H9 (cell line): Measurements from ENCODE around the gene AMBN. TPM values are rescaled to one million over a fixed set of nuclear protein-coding genes. Genes with fewer than 3 reads are reported as not detected.

Experiments
- DNase-seq: peaks from one replicate; pipeline ENCODE4 v3.0.0-alpha.2; 2017
- H2AFZ ChIP-seq: one replicate; pipeline ENCODE4 v1.6.1; 2013; ENCODE audit warnings: mild to moderate bottlenecking, low read length, control low read depth, moderate library complexity
- H2AK5ac ChIP-seq: 2 replicates; pipeline ENCODE4 v1.6.1; 2013; ENCODE audit warnings: low read length, control low read depth, mixed read lengths; ENCODE audit not compliant: insufficient read length
- H2BK120ac ChIP-seq: one replicate; pipeline ENCODE4 v1.6.1; 2013; ENCODE audit warnings: low read depth, mild to moderate bottlenecking, low read length, control low read depth, inconsistent platforms; ENCODE audit not compliant: poor library complexity, severe bottlenecking
- H2BK12ac ChIP-seq: 2 replicates; pipeline ENCODE4 v1.6.1; 2013; ENCODE audit warnings: low read length, control low read depth, mixed read lengths, low read depth; ENCODE audit not compliant: insufficient read length
- H2BK15ac ChIP-seq: 2 replicates; pipeline ENCODE4 v1.6.1; 2013; ENCODE audit warnings: low read depth, low read length, control low read depth
- H2BK20ac ChIP-seq: one replicate; pipeline ENCODE4 v1.6.1; 2013; ENCODE audit warnings: low read depth, mild to moderate bottlenecking, low read length, control low read depth, inconsistent platforms; ENCODE audit not compliant: poor library complexity, severe bottlenecking
- H2BK5ac ChIP-seq: 2 replicates; pipeline ENCODE4 v1.6.1; 2013; ENCODE audit warnings: low read length, control low read depth, mixed read lengths; ENCODE audit not compliant: insufficient read length
- H3K14ac ChIP-seq: 2 replicates; pipeline ENCODE4 v1.6.1; 2013; ENCODE audit warnings: low read length, control low read depth; ENCODE audit not compliant: insufficient read depth
- H3K18ac ChIP-seq: 2 replicates; pipeline ENCODE4 v1.6.1; 2013; ENCODE audit warnings: low read depth, mild to moderate bottlenecking, mixed read lengths, low read length, control low read depth; ENCODE audit not compliant: insufficient read length
- H3K23ac ChIP-seq: 2 replicates; pipeline ENCODE4 v1.6.1; 2013; ENCODE audit warnings: low read length, control low read depth, mixed read lengths, low read depth; ENCODE audit not compliant: insufficient read length
- H3K23me2 ChIP-seq: 2 replicates; pipeline ENCODE4 v1.6.1; 2013; ENCODE audit warnings: low read depth, mild to moderate bottlenecking, mixed read lengths, low read length, control low read depth; ENCODE audit not compliant: insufficient read length, poor library complexity, severe bottlenecking
- H3K27ac ChIP-seq: 2 replicates; pipeline ENCODE4 v1.5.1; 2013; ENCODE audit warnings: low read length, control low read depth, mixed read lengths, low read depth; ENCODE audit not compliant: insufficient read length
- H3K27me3 ChIP-seq: 2 replicates; pipeline ENCODE4 v1.6.1; 2013; ENCODE audit warnings: low read length, control low read depth, inconsistent platforms; ENCODE audit not compliant: insufficient read depth
- H3K4ac ChIP-seq: 2 replicates; pipeline ENCODE4 v1.6.1; 2013; ENCODE audit warnings: low read depth, mild to moderate bottlenecking, control low read depth, inconsistent platforms, low read length, moderate library complexity
- H3K4me1 ChIP-seq: 2 replicates; pipeline ENCODE4 v1.6.1; 2013; ENCODE audit warnings: low read length, control low read depth, inconsistent platforms; ENCODE audit not compliant: insufficient read depth
- H3K4me2 ChIP-seq: 2 replicates; pipeline ENCODE4 v1.6.1; 2013; ENCODE audit warnings: low read length, control low read depth, mixed read lengths; ENCODE audit not compliant: insufficient read length, insufficient read depth
- H3K56ac ChIP-seq: 2 replicates; pipeline ENCODE4 v1.6.1; 2013; ENCODE audit warnings: low read depth, mild to moderate bottlenecking, mixed read lengths, low read length, control low read depth; ENCODE audit not compliant: insufficient read length
- H3K79me1 ChIP-seq: 2 replicates; pipeline ENCODE4 v1.6.1; 2013; ENCODE audit warnings: low read depth, mild to moderate bottlenecking, moderate library complexity, low read length, control low read depth, inconsistent platforms; ENCODE audit not compliant: insufficient read depth, poor library complexity, severe bottlenecking
- H3K79me2 ChIP-seq: 2 replicates; pipeline ENCODE4 v1.6.1; 2013; ENCODE audit warnings: low read length, control low read depth, inconsistent platforms; ENCODE audit not compliant: insufficient read depth
- H3K9ac ChIP-seq: 2 replicates; pipeline ENCODE4 v1.6.1; 2013; ENCODE audit warnings: low read length, control low read depth, mixed read lengths; ENCODE audit not compliant: insufficient read length; ENCODE audit errors: extremely low read depth
- H3K9me3 ChIP-seq: one replicate; pipeline ENCODE4 v1.6.1; 2013; ENCODE audit warnings: low read depth, low read length, inconsistent platforms; ENCODE audit not compliant: control insufficient read depth
- H3T11ph ChIP-seq: one replicate; pipeline ENCODE4 v1.6.1; 2013; ENCODE audit warnings: mild to moderate bottlenecking, low read length, control low read depth, inconsistent platforms
- H4K20me1 ChIP-seq: one replicate; pipeline ENCODE4 v1.6.1; 2013; ENCODE audit not compliant: control insufficient read depth, insufficient read length, insufficient read depth
- H4K5ac ChIP-seq: 2 replicates; pipeline ENCODE4 v1.6.1; 2013; ENCODE audit warnings: low read depth, mild to moderate bottlenecking, mixed read lengths, low read length, control low read depth; ENCODE audit not compliant: insufficient read length
- H4K8ac ChIP-seq: replicated peaks from 2 replicates; pipeline ENCODE4 v1.6.1; 2013; ENCODE audit warnings: low read length, control low read depth, mixed read lengths, low read depth; ENCODE audit not compliant: insufficient read length
- H4K91ac ChIP-seq: 2 replicates; pipeline ENCODE4 v1.6.1; 2013; ENCODE audit warnings: low read depth, mild to moderate bottlenecking, moderate library complexity, mixed read lengths, low read length, control low read depth; ENCODE audit not compliant: insufficient read length
- H3K27ac Mint-ChIP-seq, 3 experiments: 2 replicates in 2 of 3; 3 replicates in 1 of 3; pipeline ENCODE4 v1.8.0; 2020 to 2021; ENCODE audit warnings: mixed read lengths in 3 of 3, mild to moderate bottlenecking in 1 of 3, moderate library complexity in 1 of 3
- H3K27me3 Mint-ChIP-seq: 2 replicates; pipeline ENCODE4 v1.8.0; 2021; ENCODE audit warnings: low read depth, mild to moderate bottlenecking, moderate library complexity, mixed read lengths
- H3K36me3 Mint-ChIP-seq, 3 experiments: 2 replicates in 2 of 3; 3 replicates in 1 of 3; pipeline ENCODE4 v1.8.0; 2020 to 2021; ENCODE audit warnings: low read depth in 3 of 3, mixed read lengths in 3 of 3; ENCODE audit not compliant: insufficient read depth in 1 of 3
- H3K4me1 Mint-ChIP-seq, 2 experiments: 2 replicates each; pipeline ENCODE4 v1.8.0; 2020; ENCODE audit warnings: mixed read lengths in 2 of 2
- H3K4me3 Mint-ChIP-seq, 2 experiments: 2 replicates in 1 of 2; 3 replicates in 1 of 2; pipeline ENCODE4 v1.8.0; 2020 to 2021; ENCODE audit warnings: mild to moderate bottlenecking in 2 of 2, mixed read lengths in 2 of 2, moderate library complexity in 1 of 2
- H3K9me3 Mint-ChIP-seq, 2 experiments: 2 replicates in 1 of 2; 3 replicates in 1 of 2; pipeline ENCODE4 v1.8.0; 2020; ENCODE audit warnings: mild to moderate bottlenecking in 2 of 2, mixed read lengths in 2 of 2, moderate library complexity in 1 of 2
- whole genome bisulfite sequencing: extraction: QIAGEN DNeasy Blood & Tissue Kit; methylation state at CpG from one replicate; pipeline ENCODE4 v1.1.7; 2013; ENCODE audit warnings: missing lambda C conversion rate, low lambda C conversion rate, mixed read lengths; ENCODE audit not compliant: insufficient read length; ENCODE audit errors: extremely low coverage; 5-methylcytosine and 5-hydroxymethylcytosine counted together
- total RNA-seq: library from RNA; stranded (reverse); gene quantifications from 2 replicates; pipeline ENCODE4 v1.2.1, GENCODE V29; 2021
- TF ChIP-seq, protein P1 (sequence below): fragments of 200-600 bp; sonication (generic); conservative IDR thresholded peaks from 3 replicates; pipeline ENCODE4 v1.8.0; 2021; ENCODE audit warnings: antibody characterized with exemption, mild to moderate bottlenecking

Gene AMBN
- total RNA-seq, 1 experiment from 2014 or later, result not detected

DNA sequence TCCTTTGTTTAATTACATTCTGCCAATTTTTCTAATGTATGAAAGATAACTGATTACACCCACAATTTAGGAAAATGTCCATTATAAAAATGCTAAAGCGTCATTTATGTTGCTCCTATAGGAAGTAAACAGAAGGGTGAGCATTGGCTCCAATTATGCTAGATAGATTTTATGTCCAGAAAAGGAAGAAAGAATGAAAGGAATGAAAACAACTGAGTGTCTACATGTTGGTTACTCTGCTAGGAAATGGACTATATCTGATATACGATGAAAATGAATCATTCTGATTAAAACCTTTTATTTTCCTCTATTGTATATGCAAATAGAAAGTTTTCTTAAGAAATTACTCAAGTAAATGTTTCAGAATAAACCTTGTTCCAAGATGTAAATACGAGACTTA, 38.1 kb downstream of the AMBN start:
- no CpG with 5 or more reads among the region's 3 CpGs for WGBS
- no peaks in the 10 kb centered on the region for H3K79me1 ChIP-seq

More for the DNA sequence above, 38.1 kb downstream of the AMBN start:
- Mint-ChIP-seq H3K4me3 (no peak overlapping the region), H3K27ac (no peak overlapping the region), H3K36me3 (no peaks in the 10 kb centered on the region), H3K4me1 (no peaks in the 10 kb centered on the region), H3K9me3 (no peaks in the 10 kb centered on the region), H3K27me3 (no peaks in the 10 kb centered on the region; the same call in 1 of the 2 replicates)
- Histone ChIP-seq H3K23ac (no peak overlapping the region), H3K27ac (no peak overlapping the region), H4K5ac (no peak overlapping the region), H3K4me2 (no peak overlapping the region), H2AK5ac (no peak overlapping the region), H2BK120ac (no peak overlapping the region), H4K20me1 (no peaks in the 10 kb centered on the region), H3K14ac (no peak overlapping the region), H4K8ac (no peak overlapping the region), H2BK15ac (no peak overlapping the region), H3K9ac (no peak overlapping the region), H3K23me2 (no peaks in the 10 kb centered on the region), H4K91ac (no peak overlapping the region), H2BK12ac (no peak overlapping the region), H3K56ac (no peak overlapping the region), H2AFZ (no peak overlapping the region), H2BK5ac (no peak overlapping the region), H3K27me3 (no peaks in the 10 kb centered on the region), H3K79me2 (no peaks in the 10 kb centered on the region), H3K18ac (no peak overlapping the region), H3K9me3 (no peaks in the 10 kb centered on the region), H3K4me1 (no peaks in the 10 kb centered on the region), H2BK20ac (no peak overlapping the region), H3K4ac (no peak overlapping the region), H3T11ph (no peak overlapping the region)
- TF ChIP-seq, protein P1, sequence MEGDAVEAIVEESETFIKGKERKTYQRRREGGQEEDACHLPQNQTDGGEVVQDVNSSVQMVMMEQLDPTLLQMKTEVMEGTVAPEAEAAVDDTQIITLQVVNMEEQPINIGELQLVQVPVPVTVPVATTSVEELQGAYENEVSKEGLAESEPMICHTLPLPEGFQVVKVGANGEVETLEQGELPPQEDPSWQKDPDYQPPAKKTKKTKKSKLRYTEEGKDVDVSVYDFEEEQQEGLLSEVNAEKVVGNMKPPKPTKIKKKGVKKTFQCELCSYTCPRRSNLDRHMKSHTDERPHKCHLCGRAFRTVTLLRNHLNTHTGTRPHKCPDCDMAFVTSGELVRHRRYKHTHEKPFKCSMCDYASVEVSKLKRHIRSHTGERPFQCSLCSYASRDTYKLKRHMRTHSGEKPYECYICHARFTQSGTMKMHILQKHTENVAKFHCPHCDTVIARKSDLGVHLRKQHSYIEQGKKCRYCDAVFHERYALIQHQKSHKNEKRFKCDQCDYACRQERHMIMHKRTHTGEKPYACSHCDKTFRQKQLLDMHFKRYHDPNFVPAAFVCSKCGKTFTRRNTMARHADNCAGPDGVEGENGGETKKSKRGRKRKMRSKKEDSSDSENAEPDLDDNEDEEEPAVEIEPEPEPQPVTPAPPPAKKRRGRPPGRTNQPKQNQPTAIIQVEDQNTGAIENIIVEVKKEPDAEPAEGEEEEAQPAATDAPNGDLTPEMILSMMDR, result no peak
- DNase-seq, result no peak
